GM12873 (cell line): Measurements from ENCODE around the gene ULBP2.

Experiments
- CTCF ChIP-seq: IDR thresholded peaks from 2 replicates; pipeline ENCODE4 v1.5.1; 2012; ENCODE audit warnings: low read depth, mild to moderate bottlenecking, moderate library complexity, low read length, control low read depth; ENCODE audit not compliant: insufficient read depth; ENCODE audit errors: missing control alignments

The ULBP2 gene

GRCh38 chr6:149898966-149899365, 42.8 kb upstream of the ULBP2 start:
- TF ChIP-seq CTCF, result no peak

- TF ChIP-seq CTCF, result no peak
Measured at GRCh38 chr6:149899486-149899885, 42.3 kb upstream of the ULBP2 start.

- TF ChIP-seq CTCF, result no peak
Measured at GRCh38 chr6:149899926-149900619, 41.7 kb upstream of the ULBP2 start.

GRCh38 chr6:149900620-149901443, 41.0 kb upstream of the ULBP2 start:
- no peak for TF ChIP-seq CTCF

GRCh38 chr6:149901444-149902140, 40.2 kb upstream of the ULBP2 start:
- no peak for TF ChIP-seq CTCF

- TF ChIP-seq CTCF, result peak; percentile 4
Measured at GRCh38 chr6:149903938-149904611, 37.7 kb upstream of the ULBP2 start.
